Colonic mucosa (tissue), 4 donors: ENCODE data around the gene HYI. TPM values are rescaled to one million over a fixed set of nuclear protein-coding genes. Genes with fewer than 3 reads are reported as not detected.

Experiments used
- DNase-seq: peaks from one replicate; pipeline ENCODE4 v3.0.0-alpha.2; 2020
- H3K27ac ChIP-seq: fragments of 200-600 bp; one replicate; pipeline ENCODE4 v1.8.0; 2021
- H3K27me3 ChIP-seq: fragments of 200-600 bp; one replicate; pipeline ENCODE4 v1.8.0; 2021
- H3K36me3 ChIP-seq: fragments of 200-600 bp; one replicate; pipeline ENCODE4 v1.8.0; 2021
- H3K4me1 ChIP-seq: fragments of 200-600 bp; one replicate; pipeline ENCODE4 v1.8.0; 2021; ENCODE audit warnings: mild to moderate bottlenecking
- H3K4me3 ChIP-seq: fragments of 200-600 bp; one replicate; pipeline ENCODE4 v1.8.0; 2021
- H3K9ac ChIP-seq, 2 donors: one replicate each; pipeline ENCODE4 v1.7.0; 2013; ENCODE audit warnings: control low read depth in 2 of 2, low read depth in 2 of 2, low read length in 2 of 2
- H3K9me3 ChIP-seq: fragments of 200-600 bp; one replicate; pipeline ENCODE4 v1.8.0; 2021
- CTCF ChIP-seq: fragments of 200-600 bp; IDR thresholded peaks from one replicate; pipeline ENCODE4 v1.8.0; 2022; ENCODE audit warnings: antibody characterized with exemption, mild to moderate bottlenecking
- intact Hi-C: fragments of 100-400 bp; cut with DNase I; formaldehyde crosslinking; loops from one replicate; pipeline ENCODE4 v1.14.1; 2022
- total RNA-seq, 2 donors: library from RNA; stranded (reverse); fragmentation: NEBNext Ultra II Directional in 1 of 2; extraction: Animal tissue kit (Norgen Biotek cat#: 25700) in 1 of 2; gene quantifications; one replicate each; pipeline ENCODE4 v1.2.1, GENCODE V29; 2021
- donor health status: healthy.
- donor health status: DM: no; HTN: no; CAD: no.
- donor health status: DM: no; HTN: no; CAD: no.

HYI gene
- total RNA-seq, 2 donors from 2014 or later: 50.8 to 55.6 TPM

- Histone ChIP-seq H3K36me3 (no peaks in the 10 kb centered on the region), H3K4me3 (no peak overlapping the region), H3K27me3 (no peaks in the 10 kb centered on the region), H3K9ac (no peak overlapping the region), H3K4me1 (no peaks in the 10 kb centered on the region), H3K27ac (no peak overlapping the region), H3K9me3 (no peaks in the 10 kb centered on the region)
- intact Hi-C loops: no loop called here
- TF ChIP-seq CTCF: no peak
- no peak for DNase-seq
Observed at GRCh38 chr1:43438576-43438952, 15.2 kb downstream of the HYI start.

GRCh38 chr1:43438006-43438405, 15.7 kb downstream of the HYI start:
- no peak overlapping the region for H3K9ac ChIP-seq
- H3K27me3 ChIP-seq: no peaks in the 10 kb centered on the region
- no peaks in the 10 kb centered on the region for H3K9me3 ChIP-seq
- intact Hi-C loops: no loop called here
- no peak overlapping the region for H3K27ac ChIP-seq
- H3K4me3 ChIP-seq: no peak overlapping the region
- TF ChIP-seq CTCF: no peak
- DNase-seq: no peak
- no peaks in the 10 kb centered on the region for H3K4me1 ChIP-seq
- H3K36me3 ChIP-seq: no peaks in the 10 kb centered on the region

GRCh38 chr1:43437031-43437973, 16.4 kb downstream of the HYI start:
- Histone ChIP-seq H3K9me3 (no peaks in the 10 kb centered on the region), H3K4me1 (no peaks in the 10 kb centered on the region), H3K4me3 (no peak overlapping the region), H3K36me3 (no peaks in the 10 kb centered on the region), H3K27ac (no peak overlapping the region), H3K27me3 (no peaks in the 10 kb centered on the region), H3K9ac (no peak overlapping the region)
- TF ChIP-seq CTCF: no peak
- no peak for DNase-seq
- intact Hi-C loops: no loop called here

GRCh38 chr1:43436371-43436770, 17.4 kb downstream of the HYI start:
- no peak overlapping the region for H3K4me3 ChIP-seq
- peaks cover 6% of the 10 kb centered on the region for H3K36me3 ChIP-seq
- no peaks in the 10 kb centered on the region for H3K27me3 ChIP-seq
- no peak overlapping the region for H3K9ac ChIP-seq
- H3K9me3 ChIP-seq: no peaks in the 10 kb centered on the region
- intact Hi-C loops: no loop called here
- H3K4me1 ChIP-seq: no peaks in the 10 kb centered on the region
- no peak for DNase-seq
- H3K27ac ChIP-seq: no peak overlapping the region
- TF ChIP-seq CTCF: no peak

GRCh38 chr1:43435146-43436145, 18.3 kb downstream of the HYI start:
- no peak for DNase-seq
- Histone ChIP-seq H3K36me3 (peaks cover 9% of the 10 kb centered on the region), H3K9me3 (no peaks in the 10 kb centered on the region), H3K27me3 (no peaks in the 10 kb centered on the region), H3K27ac (no peak overlapping the region), H3K9ac (peak overlapping the region in 1 of 2 donors; percentile 13), H3K4me3 (no peak overlapping the region), H3K4me1 (no peaks in the 10 kb centered on the region)
- intact Hi-C loops: no loop called here
- TF ChIP-seq CTCF: no peak
